NCI-H524 (cell line): ENCODE data around the gene CD300E.
"Not testable (repeated sequence)": the region's sequence is repeated elsewhere in the genome, so short reads cannot be mapped to it uniquely, and the experiment has no call there.

Source experiments
- DNase-seq, 2 experiments: peaks; one replicate each; lab custom pipeline; 2025; lab: John Stamatoyannopoulos, UW

Gene CD300E

GRCh38 chr17:74623693-74624093, at the start of gene CD300E:
Gene CD300E (minus strand): TSS chr17:74623738. CDS start chr17:74623621, 117 bp downstream.
- DNase-seq, result no peak

- DNase-seq, result peak; percentile 20 to 50
Observed at GRCh38 chr17:74671031-74671771, 47.7 kb upstream of the CD300E start.

- no peak for DNase-seq
Observed at GRCh38 chr17:74670329-74670728, 46.8 kb upstream of the CD300E start.

- DNase-seq, result no peak
Observed at GRCh38 chr17:74663561-74663960, 40.0 kb upstream of the CD300E start.

GRCh38 chr17:74659889-74660288, 36.4 kb upstream of the CD300E start:
- DNase-seq, result no peak

- DNase-seq, result no peak
Observed at GRCh38 chr17:74658620-74659019, 35.1 kb upstream of the CD300E start.

- DNase-seq, result no peak
Observed at GRCh38 chr17:74654742-74655141, 31.2 kb upstream of the CD300E start.

GRCh38 chr17:74652020-74652419, 28.5 kb upstream of the CD300E start:
- DNase-seq, result no peak

GRCh38 chr17:74649909-74650308, 26.4 kb upstream of the CD300E start:
- DNase-seq, result no peak

GRCh38 chr17:74647871-74648672, 24.5 kb upstream of the CD300E start:
- DNase-seq, result no peak

- peak; percentile 82 to 87 for DNase-seq
Observed at GRCh38 chr17:74646231-74646630, 22.7 kb upstream of the CD300E start.

GRCh38 chr17:74645010-74645409, 21.5 kb upstream of the CD300E start:
- DNase-seq, result no peak

GRCh38 chr17:74644419-74644818, 20.9 kb upstream of the CD300E start:
- no peak for DNase-seq

- DNase-seq, result no peak
Observed at GRCh38 chr17:74643826-74644225, 20.3 kb upstream of the CD300E start.

- no peak for DNase-seq
Observed at GRCh38 chr17:74642995-74643394, 19.5 kb upstream of the CD300E start.

GRCh38 chr17:74642556-74642955, 19.0 kb upstream of the CD300E start:
- DNase-seq, result no peak

- DNase-seq, result no peak
Observed at GRCh38 chr17:74641958-74642298, 18.4 kb upstream of the CD300E start.

GRCh38 chr17:74641224-74641957, 17.9 kb upstream of the CD300E start:
- no peak for DNase-seq

GRCh38 chr17:74639704-74640151, 16.2 kb upstream of the CD300E start:
- DNase-seq, result no peak

GRCh38 chr17:74637926-74638325, 14.4 kb upstream of the CD300E start:
- no peak for DNase-seq

GRCh38 chr17:74637265-74637664, 13.7 kb upstream of the CD300E start:
- no peak for DNase-seq

GRCh38 chr17:74636541-74637085, 13.1 kb upstream of the CD300E start:
- DNase-seq, result not testable (repeated sequence)
